ENCODE data around the gene METTL22.

DNA sequence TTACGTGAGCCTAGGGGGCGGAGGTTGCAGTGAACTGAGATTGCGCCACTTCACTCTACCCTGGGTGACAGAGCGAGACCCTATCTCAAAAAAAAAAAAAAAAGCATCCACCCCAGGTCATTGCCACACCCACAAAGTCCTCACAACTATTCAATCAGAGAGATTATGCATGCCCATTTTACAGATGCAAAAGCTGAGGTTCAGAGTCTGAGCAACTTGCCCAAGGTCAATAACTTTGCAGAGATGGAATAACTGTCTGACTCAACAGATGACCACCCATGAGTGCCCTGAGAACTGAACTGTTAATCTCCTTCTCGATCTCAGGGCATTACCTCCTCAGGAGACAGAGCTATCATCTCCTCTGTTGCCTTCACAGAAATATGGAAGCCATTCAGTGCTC is 25.7 kb upstream of the METTL22 start:
- TF ChIP-seq, protein P1, sequence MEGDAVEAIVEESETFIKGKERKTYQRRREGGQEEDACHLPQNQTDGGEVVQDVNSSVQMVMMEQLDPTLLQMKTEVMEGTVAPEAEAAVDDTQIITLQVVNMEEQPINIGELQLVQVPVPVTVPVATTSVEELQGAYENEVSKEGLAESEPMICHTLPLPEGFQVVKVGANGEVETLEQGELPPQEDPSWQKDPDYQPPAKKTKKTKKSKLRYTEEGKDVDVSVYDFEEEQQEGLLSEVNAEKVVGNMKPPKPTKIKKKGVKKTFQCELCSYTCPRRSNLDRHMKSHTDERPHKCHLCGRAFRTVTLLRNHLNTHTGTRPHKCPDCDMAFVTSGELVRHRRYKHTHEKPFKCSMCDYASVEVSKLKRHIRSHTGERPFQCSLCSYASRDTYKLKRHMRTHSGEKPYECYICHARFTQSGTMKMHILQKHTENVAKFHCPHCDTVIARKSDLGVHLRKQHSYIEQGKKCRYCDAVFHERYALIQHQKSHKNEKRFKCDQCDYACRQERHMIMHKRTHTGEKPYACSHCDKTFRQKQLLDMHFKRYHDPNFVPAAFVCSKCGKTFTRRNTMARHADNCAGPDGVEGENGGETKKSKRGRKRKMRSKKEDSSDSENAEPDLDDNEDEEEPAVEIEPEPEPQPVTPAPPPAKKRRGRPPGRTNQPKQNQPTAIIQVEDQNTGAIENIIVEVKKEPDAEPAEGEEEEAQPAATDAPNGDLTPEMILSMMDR (IDR thresholded peaks at IDR 0.05) = no peak
- TF ChIP-seq RAD21 (IDR thresholded peaks at IDR 0.05; ENCODE audit: low read length) (no peak), YY1 (IDR thresholded peaks at IDR 0.05; ENCODE audit: low read depth) (no peak), POLR2AphosphoS5 (IDR thresholded peaks at IDR 0.05; ENCODE audit: low read depth, low read length) (no peak), EP300 (IDR thresholded peaks at IDR 0.05; ENCODE audit: borderline replicate concordance in 1 of 2, low read depth in 1 of 2, low read length in 1 of 2) (no peak), FOSL2 (IDR thresholded peaks at IDR 0.05; ENCODE audit: borderline replicate concordance, low read depth) (no peak), TAF1 (IDR thresholded peaks at IDR 0.05; ENCODE audit: borderline replicate concordance, low read depth, low read length) (no peak), TEAD4 (IDR thresholded peaks at IDR 0.05; ENCODE audit: borderline replicate concordance, insufficient read depth) (no peak), MXI1 (IDR thresholded peaks at IDR 0.05; ENCODE audit: low read depth, low read length) (no peak), EZH2phosphoT487 (IDR thresholded peaks at IDR 0.05; ENCODE audit: borderline replicate concordance, low read depth) (no peak), SMC3 (IDR thresholded peaks at IDR 0.05; ENCODE audit: low read depth, low read length) (no peak), CHD2 (IDR thresholded peaks at IDR 0.05; ENCODE audit: low read length, partially characterized antibody) (no peak)
- TF ChIP-seq, protein P2, sequence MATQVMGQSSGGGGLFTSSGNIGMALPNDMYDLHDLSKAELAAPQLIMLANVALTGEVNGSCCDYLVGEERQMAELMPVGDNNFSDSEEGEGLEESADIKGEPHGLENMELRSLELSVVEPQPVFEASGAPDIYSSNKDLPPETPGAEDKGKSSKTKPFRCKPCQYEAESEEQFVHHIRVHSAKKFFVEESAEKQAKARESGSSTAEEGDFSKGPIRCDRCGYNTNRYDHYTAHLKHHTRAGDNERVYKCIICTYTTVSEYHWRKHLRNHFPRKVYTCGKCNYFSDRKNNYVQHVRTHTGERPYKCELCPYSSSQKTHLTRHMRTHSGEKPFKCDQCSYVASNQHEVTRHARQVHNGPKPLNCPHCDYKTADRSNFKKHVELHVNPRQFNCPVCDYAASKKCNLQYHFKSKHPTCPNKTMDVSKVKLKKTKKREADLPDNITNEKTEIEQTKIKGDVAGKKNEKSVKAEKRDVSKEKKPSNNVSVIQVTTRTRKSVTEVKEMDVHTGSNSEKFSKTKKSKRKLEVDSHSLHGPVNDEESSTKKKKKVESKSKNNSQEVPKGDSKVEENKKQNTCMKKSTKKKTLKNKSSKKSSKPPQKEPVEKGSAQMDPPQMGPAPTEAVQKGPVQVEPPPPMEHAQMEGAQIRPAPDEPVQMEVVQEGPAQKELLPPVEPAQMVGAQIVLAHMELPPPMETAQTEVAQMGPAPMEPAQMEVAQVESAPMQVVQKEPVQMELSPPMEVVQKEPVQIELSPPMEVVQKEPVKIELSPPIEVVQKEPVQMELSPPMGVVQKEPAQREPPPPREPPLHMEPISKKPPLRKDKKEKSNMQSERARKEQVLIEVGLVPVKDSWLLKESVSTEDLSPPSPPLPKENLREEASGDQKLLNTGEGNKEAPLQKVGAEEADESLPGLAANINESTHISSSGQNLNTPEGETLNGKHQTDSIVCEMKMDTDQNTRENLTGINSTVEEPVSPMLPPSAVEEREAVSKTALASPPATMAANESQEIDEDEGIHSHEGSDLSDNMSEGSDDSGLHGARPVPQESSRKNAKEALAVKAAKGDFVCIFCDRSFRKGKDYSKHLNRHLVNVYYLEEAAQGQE (IDR thresholded peaks at IDR 0.05; ENCODE audit: low read depth, low read length) = no peak
- TF ChIP-seq, protein P3, sequence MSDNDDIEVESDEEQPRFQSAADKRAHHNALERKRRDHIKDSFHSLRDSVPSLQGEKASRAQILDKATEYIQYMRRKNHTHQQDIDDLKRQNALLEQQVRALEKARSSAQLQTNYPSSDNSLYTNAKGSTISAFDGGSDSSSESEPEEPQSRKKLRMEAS (IDR thresholded peaks at IDR 0.05; ENCODE audit: low read depth) = no peak
